HepG2 (cell line): ENCODE data around the gene ACKR3. TPM values are rescaled to one million over a fixed set of nuclear protein-coding genes. Genes with fewer than 3 reads are reported as not detected.

Experiments
- ATAC-seq: fragments of 200-7000 bp; cut with Tn5 transposase; 3 replicates; pipeline ENCODE4 v1.9.1; 2020; ENCODE audit warnings: mild to moderate bottlenecking, moderate library complexity
- BruUV-seq: library from RNA; stranded (reverse); fragments of 400-500 nt; replicated peaks from 2 replicates; lab custom pipeline; 2021; lab: Mats Ljungman, UMichigan
- CTCF ChIA-PET: fragments of 300-600 bp; formaldehyde crosslinking; extraction: SDS; loops from one replicate; lab custom pipeline; 2021; ENCODE audit warnings: low total read pairs, inconsistent platforms, low intra/inter-chr PET ratio; lab: Yijun Ruan, JAX
- POLR2A ChIA-PET: fragments of 350-600 bp; sonication (Branson Sonifier 250); formaldehyde crosslinking; loops from one replicate; lab custom pipeline; 2020; ENCODE audit warnings: antibody characterized with exemption, inconsistent platforms; lab: Yijun Ruan, JAX
- DNase-seq: peaks from one replicate; pipeline ENCODE4 v3.0.0-alpha.2; 2015; ENCODE audit warnings: low spot score
- FAIRE-seq: peaks from 3 replicates; lab custom pipeline; 2011; peaks lifted over from hg19 to GRCh38; lab: Jason Lieb, UNC
- H2AFZ ChIP-seq: one replicate; pipeline ENCODE4 v1.6.1; 2011; ENCODE audit warnings: low read length, inconsistent platforms
- H3K27ac ChIP-seq: fragments of 300-600 bp; 3 replicates; pipeline ENCODE4 v1.8.0; 2011; ENCODE audit warnings: mixed run types, mild to moderate bottlenecking, mixed read lengths, low read length, inconsistent platforms; ENCODE audit not compliant: insufficient read depth; ENCODE audit errors: extremely low read length
- H3K27me3 ChIP-seq, 2 experiments: fragments of 200-600 bp in 1 of 2; 2 replicates in 1 of 2; 3 replicates in 1 of 2; pipeline versions ENCODE4 v1.6.0 to v1.8.0; 2011; ENCODE audit warnings: low read length in 2 of 2, mild to moderate bottlenecking in 2 of 2, moderate library complexity in 2 of 2, inconsistent platforms in 1 of 2; ENCODE audit not compliant: insufficient read depth in 2 of 2, control insufficient read depth in 1 of 2
- H3K36me3 ChIP-seq, 2 experiments: fragments of 200-600 bp in 1 of 2; replicated peaks in 1 of 2; 2 replicates in 1 of 2; 3 replicates in 1 of 2; pipeline versions ENCODE4 v1.5.1 to v1.8.0; 2011; ENCODE audit warnings: low read length in 2 of 2, inconsistent platforms in 1 of 2; ENCODE audit not compliant: insufficient read depth in 2 of 2, control insufficient read depth in 1 of 2
- H3K4me1 ChIP-seq: 2 replicates; pipeline ENCODE4 v1.5.1; 2012; ENCODE audit warnings: low read length, inconsistent platforms; ENCODE audit not compliant: insufficient read depth
- H3K4me2 ChIP-seq: 2 replicates; pipeline ENCODE4 v1.6.0; 2011; ENCODE audit warnings: low read depth, low read length, inconsistent platforms
- H3K4me3 ChIP-seq, 3 experiments: fragments of 200-600 bp in 1 of 3; sonication (generic), shearing (Covaris generic) in 1 of 3; replicated peaks in 1 of 3; 2 replicates each; pipeline ENCODE4 v1.5.1; 2011 to 2016; ENCODE audit warnings: low read length in 3 of 3, inconsistent platforms in 2 of 3, low read depth in 2 of 3, mild to moderate bottlenecking in 2 of 3, control low read depth in 1 of 3, mixed read lengths in 1 of 3; ENCODE audit not compliant: insufficient read depth in 1 of 3
- H3K79me2 ChIP-seq: one replicate; pipeline ENCODE4 v1.6.1; 2011; ENCODE audit warnings: low read length, inconsistent platforms; ENCODE audit not compliant: insufficient read depth
- H3K9ac ChIP-seq: 2 replicates; pipeline ENCODE4 v1.6.0; 2011; ENCODE audit warnings: mild to moderate bottlenecking, low read depth, low read length, inconsistent platforms; ENCODE audit not compliant: insufficient read depth
- H3K9me3 ChIP-seq: 2 replicates; pipeline ENCODE4 v1.5.1; 2012; ENCODE audit warnings: mild to moderate bottlenecking, low read length
- H4K20me1 ChIP-seq: 2 replicates; pipeline ENCODE4 v1.6.0; 2011; ENCODE audit warnings: inconsistent platforms, mild to moderate bottlenecking, low read length, moderate library complexity; ENCODE audit not compliant: insufficient read depth
- CREB3 ChIP-seq: sonication (generic); formaldehyde crosslinking; IDR thresholded peaks from 2 replicates; pipeline ENCODE4 v1.5.0; 2020; ENCODE audit warnings: missing genetic modification reagents
- HDAC6 ChIP-seq: fragments of 200-600 bp; sonication (generic); IDR thresholded peaks from 2 replicates; pipeline ENCODE4 v1.7.0; 2017; ENCODE audit warnings: mild to moderate bottlenecking, antibody characterized with exemption, low read length, low read depth
- MAFG ChIP-seq: sonication (generic); formaldehyde crosslinking; IDR thresholded peaks from 2 replicates; pipeline ENCODE4 v1.5.1; 2020; ENCODE audit warnings: mild to moderate bottlenecking, missing genetic modification reagents
- PBX3 ChIP-seq: sonication (generic); formaldehyde crosslinking; IDR thresholded peaks from 2 replicates; pipeline ENCODE4 v1.8.1; 2023; ENCODE audit warnings: missing genetic modification reagents, inconsistent platforms, borderline replicate concordance
- POLR2AphosphoS5 ChIP-seq: IDR thresholded peaks from 2 replicates; pipeline ENCODE4 v1.6.1; 2012; ENCODE audit warnings: low read depth, low read length
- RNF2 ChIP-seq: fragments of 450-650 bp; conservative IDR thresholded peaks from 2 replicates; pipeline ENCODE4 v1.6.1; 2016; ENCODE audit warnings: low read depth
- ZNF644 ChIP-seq: IDR thresholded peaks from 2 replicates; pipeline ENCODE4 v1.6.1; 2016; ENCODE audit warnings: low read depth
- ZNF788 ChIP-seq: sonication (generic); formaldehyde crosslinking; IDR thresholded peaks from 2 replicates; pipeline ENCODE4 v1.5.0; 2020; ENCODE audit warnings: mild to moderate bottlenecking, missing genetic modification reagents, borderline replicate concordance
- whole genome bisulfite sequencing: methylation state at CpG from one replicate; pipeline ENCODE4 v1.1.6; 2017; ENCODE audit warnings: low lambda C conversion rate; 5-methylcytosine and 5-hydroxymethylcytosine counted together
- in situ Hi-C: cut with HindIII; loops from 2 replicates; pipeline ENCODE4 v1.10.0; 2017; ENCODE audit warnings: low pct_unique_long_range_greater_than_20kb; ENCODE audit not compliant: extremely low pct_ligation_motif_present
- intact Hi-C: fragments of 100-400 bp; cut with micrococcal nuclease; formaldehyde crosslinking; loops from one replicate; pipeline ENCODE4 v1.10.0; 2022; ENCODE audit not compliant: unreplicated experiment
- polyA plus RNA-seq, 8 experiments: library from polyadenylated mRNA; depleted of rRNA in 3 of 8; stranded (reverse) in 7 of 8; unstranded in 1 of 8; fragments of >200 nt; fragmentation: Illumina TruSeq in 4 of 8; extraction: Trizol in 4 of 8; gene quantifications; 2 replicates each; pipeline versions ENCODE4 v1.2.1 to v1.2.3, GENCODE V29; 2011 to 2016; ENCODE audit warnings: low read depth in 4 of 8, missing spikeins in 1 of 8, mixed read lengths in 1 of 8; ENCODE audit not compliant: insufficient read depth in 1 of 8
- total RNA-seq, 5 experiments: library from RNA; depleted of rRNA; stranded (reverse); fragments of >200 nt; fragmentation: Illumina TruSeq; extraction: Trizol; gene quantifications; 2 replicates each; pipeline ENCODE4 v1.2.3, GENCODE V29; 2016; ENCODE audit warnings: low read depth in 1 of 5

ACKR3 gene
- total and polyA plus RNA-seq, 2 of the 13 experiments (the other 11 are each of a cell fraction or from before 2014, with no cell fraction given): not detected

GRCh38 chr2:236526455-236527158 lies 43.0 kb upstream of the ACKR3 start (continued):
- TF ChIP-seq POLR2AphosphoS5 (no peak), CREB3 (CRISPR knock-in tag) (no peak), PBX3 (CRISPR knock-in tag) (no peak), ZNF788 (no peak), HDAC6 (no peak)

- H3K9me3 ChIP-seq: no peaks in the 10 kb centered on the region
- H3K9ac ChIP-seq: no peak overlapping the region
- H3K4me1 ChIP-seq: no peaks in the 10 kb centered on the region
- no peaks in the 10 kb centered on the region for H3K79me2 ChIP-seq
- no peaks in the 10 kb centered on the region for H3K36me3 ChIP-seq
- FAIRE-seq (no peak), ATAC-seq (no peak), DNase-seq (no peak)
- no peak for TF ChIP-seq ZNF644
- TF ChIP-seq MAFG (CRISPR knock-in tag): no peak
- TF ChIP-seq RNF2: no peak
- intact Hi-C loops (no loop called here), in situ Hi-C loops (no loop called here)
- H4K20me1 ChIP-seq: no peaks in the 10 kb centered on the region
- WGBS: 21% methylated on average over 9 of the region's 9 CpGs
- peaks cover 0 to 27% of the 10 kb centered on the region in 2 experiments; a peak in 2 of 5 replicates for H3K27me3 ChIP-seq
- no peak overlapping the region for H3K4me3 ChIP-seq
- H3K27ac ChIP-seq: no peak overlapping the region
- ChIA-PET POLR2A (no interaction called here), CTCF (no interaction called here)
- H3K4me2 ChIP-seq: no peak overlapping the region
- BruUV-seq: no TSS peak
- H2AFZ ChIP-seq: no peak overlapping the region
Measured at GRCh38 chr2:236527159-236527630, 42.4 kb upstream of the ACKR3 start.
